Measurements from ENCODE around the gene SERF2.
"Not testable (repeated sequence)": the region's sequence is repeated elsewhere in the genome, so short reads cannot be mapped to it uniquely, and the experiment has no call there.

SERF2 gene

GRCh38 chr15:43830691-43831275, 38.7 kb downstream of the SERF2 start:
- not testable (repeated sequence) for DNase-seq

GRCh38 chr15:43831519-43832052, 39.5 kb downstream of the SERF2 start:
- not testable (repeated sequence) for DNase-seq

GRCh38 chr15:43832485-43832884, 40.4 kb downstream of the SERF2 start:
- DNase-seq: not testable (repeated sequence)

GRCh38 chr15:43845421-43845820, 53.3 kb downstream of the SERF2 start:
- no peak for DNase-seq

All from NCI-H1436 (cell line).